WTC11 (cell line): Measurements from ENCODE around the gene STRADA. TPM values are rescaled to one million over a fixed set of nuclear protein-coding genes. Genes with fewer than 3 reads are reported as not detected.

ENCODE experiments used
- ATAC-seq: fragments of 200-7000 bp; cut with Tn5 transposase; 2 replicates; pipeline ENCODE4 v1.10.0; 2021; ENCODE audit warnings: mild to moderate bottlenecking, moderate library complexity
- CTCF ChIA-PET: fragments of 300-600 bp; sonication (Branson Sonifier 250); formaldehyde crosslinking; loops from one replicate; lab custom pipeline; 2021; ENCODE audit warnings: antibody characterized with exemption; lab: Charles Lee
- POLR2A ChIA-PET: fragments of 350-600 bp; sonication (Branson Sonifier 250); formaldehyde crosslinking; loops from one replicate; lab custom pipeline; 2021; ENCODE audit warnings: antibody characterized with exemption; lab: Charles Lee
- DNase-seq: peaks from one replicate; pipeline ENCODE4 v3.0.0; 2021; ENCODE audit warnings: low spot score
- H3K27ac Mint-ChIP-seq: 2 replicates; pipeline ENCODE4 v1.8.0; 2021; ENCODE audit warnings: mixed read lengths
- H3K27me3 Mint-ChIP-seq: 2 replicates; pipeline ENCODE4 v1.8.0; 2021; ENCODE audit warnings: low read depth, mild to moderate bottlenecking, moderate library complexity, mixed read lengths
- H3K36me3 Mint-ChIP-seq: 2 replicates; pipeline ENCODE4 v1.8.0; 2021; ENCODE audit warnings: mixed read lengths
- H3K4me1 Mint-ChIP-seq: 2 replicates; pipeline ENCODE4 v1.8.0; 2022; ENCODE audit warnings: mixed read lengths
- H3K4me3 Mint-ChIP-seq: 2 replicates; pipeline ENCODE4 v1.8.0; 2021; ENCODE audit warnings: mild to moderate bottlenecking, moderate library complexity, mixed read lengths
- H3K9me3 Mint-ChIP-seq: 2 replicates; pipeline ENCODE4 v1.8.0; 2021; ENCODE audit warnings: mixed read lengths
- CBFB ChIP-seq: sonication (generic); formaldehyde crosslinking; IDR thresholded peaks from 2 replicates; pipeline ENCODE4 v1.8.1; 2022; ENCODE audit warnings: mild to moderate bottlenecking, low read depth, missing genetic modification reagents
- ELF4 ChIP-seq: sonication (generic); formaldehyde crosslinking; IDR thresholded peaks from 2 replicates; pipeline ENCODE4 v1.8.1; 2022; ENCODE audit warnings: low read depth, mild to moderate bottlenecking, moderate library complexity, missing genetic modification reagents
- EMX1 ChIP-seq: fragments of 250-450 bp; sonication (Bioruptor Pico); IDR thresholded peaks from 2 replicates; pipeline ENCODE4 v1.8.0; 2021; ENCODE audit warnings: mild to moderate bottlenecking
- ESRRA ChIP-seq: sonication (generic); formaldehyde crosslinking; IDR thresholded peaks from 2 replicates; pipeline ENCODE4 v1.8.1; 2022; ENCODE audit warnings: mild to moderate bottlenecking, missing genetic modification reagents, borderline replicate concordance
- FOXK1 ChIP-seq: sonication (generic); formaldehyde crosslinking; IDR thresholded peaks from 2 replicates; pipeline ENCODE4 v1.8.0; 2022; ENCODE audit warnings: mild to moderate bottlenecking, moderate library complexity, missing genetic modification reagents
- GRHL2 ChIP-seq: fragments of 250-450 bp; sonication (Bioruptor Pico); IDR thresholded peaks from 2 replicates; pipeline ENCODE4 v1.8.0; 2022; ENCODE audit warnings: mild to moderate bottlenecking, moderate library complexity; ENCODE audit not compliant: insufficient replicate concordance, severe bottlenecking
- JAZF1 ChIP-seq: fragments of 250-450 bp; sonication (Bioruptor Pico); IDR thresholded peaks from 2 replicates; pipeline ENCODE4 v1.9.0; 2021; ENCODE audit warnings: moderate library complexity, mild to moderate bottlenecking, inconsistent platforms
- SOX15 ChIP-seq: fragments of 250-450 bp; sonication (Bioruptor Pico); IDR thresholded peaks from 2 replicates; pipeline ENCODE4 v1.9.0; 2021; ENCODE audit warnings: mild to moderate bottlenecking
- ZNF232 ChIP-seq: sonication (generic); formaldehyde crosslinking; IDR thresholded peaks from 2 replicates; pipeline ENCODE4 v1.8.0; 2022; ENCODE audit warnings: mild to moderate bottlenecking, missing genetic modification reagents
- ZNF263 ChIP-seq: sonication (generic); formaldehyde crosslinking; IDR thresholded peaks from 2 replicates; pipeline ENCODE4 v1.8.1; 2022; ENCODE audit warnings: low read depth, mild to moderate bottlenecking, moderate library complexity, missing genetic modification reagents
- ZNF423 ChIP-seq: fragments of 250-450 bp; sonication (Bioruptor Pico); IDR thresholded peaks from 2 replicates; pipeline ENCODE4 v2.1.2; 2022; ENCODE audit warnings: mild to moderate bottlenecking, moderate library complexity
- total RNA-seq: library from RNA; stranded (reverse); gene quantifications from 3 replicates; pipeline ENCODE4 v1.2.3, GENCODE V29; 2021
- TF ChIP-seq, protein P1 (sequence below): sonication (generic); formaldehyde crosslinking; IDR thresholded peaks from 2 replicates; pipeline ENCODE4 v1.8.1; 2023; ENCODE audit warnings: mild to moderate bottlenecking, moderate library complexity, missing genetic modification reagents
- TF ChIP-seq, protein P2 (sequence below): fragments of 250-450 bp; sonication (Bioruptor Pico); conservative IDR thresholded peaks from 2 replicates; pipeline ENCODE4 v1.9.0; 2021; ENCODE audit warnings: mild to moderate bottlenecking
- TF ChIP-seq, protein P3 (sequence below): sonication (generic); formaldehyde crosslinking; IDR thresholded peaks from 2 replicates; pipeline ENCODE4 v1.8.1; 2023; ENCODE audit warnings: mild to moderate bottlenecking, missing genetic modification reagents, moderate library complexity
- TF ChIP-seq, protein P4 (sequence below): fragments of 250-450 bp; sonication (Bioruptor Pico); IDR thresholded peaks from 2 replicates; pipeline ENCODE4 v1.9.0; 2021; ENCODE audit warnings: mild to moderate bottlenecking
- TF ChIP-seq, protein P5 (sequence below): fragments of 250-450 bp; sonication (Bioruptor Pico); IDR thresholded peaks from 2 replicates; pipeline ENCODE4 v2.1.2; 2022; ENCODE audit warnings: mild to moderate bottlenecking, moderate library complexity
- TF ChIP-seq, protein P6 (sequence below): sonication (generic); formaldehyde crosslinking; IDR thresholded peaks from 2 replicates; pipeline ENCODE4 v1.8.0; 2022; ENCODE audit warnings: mild to moderate bottlenecking, missing genetic modification reagents
- TF ChIP-seq, protein P7 (sequence below): sonication (generic); formaldehyde crosslinking; IDR thresholded peaks from 2 replicates; pipeline ENCODE4 v1.8.0; 2023; ENCODE audit warnings: missing genetic modification reagents, mild to moderate bottlenecking, borderline replicate concordance

The STRADA gene
- total RNA-seq, 1 experiment from 2014 or later, result 36.6 TPM

DNA sequence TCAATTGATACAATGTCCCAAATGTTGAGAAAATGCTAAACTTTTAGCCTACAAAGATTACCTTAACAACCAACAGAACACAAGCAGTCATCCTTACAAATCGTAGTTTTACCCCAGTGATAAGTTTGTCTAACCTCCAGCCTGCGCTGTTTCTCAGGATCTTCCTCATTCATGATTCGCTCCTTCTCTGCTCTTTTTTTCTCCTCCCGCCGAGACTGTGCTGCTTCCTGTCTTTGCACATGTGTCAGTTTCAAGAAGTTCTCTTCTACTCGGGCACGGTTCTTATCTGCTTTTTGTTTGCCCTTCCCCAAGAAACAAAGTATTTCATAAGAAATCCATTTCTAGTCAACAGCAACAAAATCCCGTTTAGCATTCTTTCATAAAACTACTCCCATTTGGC lies 10.2 kb upstream of the STRADA start:
- Mint-ChIP-seq H3K27ac (peak overlapping the region; percentile 57), H3K4me3 (no peak overlapping the region), H3K4me1 (no peaks in the 10 kb centered on the region)
- DNase-seq (no peak), ATAC-seq (no peak)
- POLR2A ChIA-PET, result no interaction called here
- TF ChIP-seq, protein P1, sequence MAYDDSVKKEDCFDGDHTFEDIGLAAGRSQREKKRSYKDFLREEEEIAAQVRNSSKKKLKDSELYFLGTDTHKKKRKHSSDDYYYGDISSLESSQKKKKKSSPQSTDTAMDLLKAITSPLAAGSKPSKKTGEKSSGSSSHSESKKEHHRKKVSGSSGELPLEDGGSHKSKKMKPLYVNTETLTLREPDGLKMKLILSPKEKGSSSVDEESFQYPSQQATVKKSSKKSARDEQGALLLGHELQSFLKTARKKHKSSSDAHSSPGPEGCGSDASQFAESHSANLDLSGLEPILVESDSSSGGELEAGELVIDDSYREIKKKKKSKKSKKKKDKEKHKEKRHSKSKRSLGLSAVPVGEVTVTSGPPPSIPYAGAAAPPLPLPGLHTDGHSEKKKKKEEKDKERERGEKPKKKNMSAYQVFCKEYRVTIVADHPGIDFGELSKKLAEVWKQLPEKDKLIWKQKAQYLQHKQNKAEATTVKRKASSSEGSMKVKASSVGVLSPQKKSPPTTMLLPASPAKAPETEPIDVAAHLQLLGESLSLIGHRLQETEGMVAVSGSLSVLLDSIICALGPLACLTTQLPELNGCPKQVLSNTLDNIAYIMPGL (CRISPR knock-in tag), result no peak
- TF ChIP-seq, protein P2, sequence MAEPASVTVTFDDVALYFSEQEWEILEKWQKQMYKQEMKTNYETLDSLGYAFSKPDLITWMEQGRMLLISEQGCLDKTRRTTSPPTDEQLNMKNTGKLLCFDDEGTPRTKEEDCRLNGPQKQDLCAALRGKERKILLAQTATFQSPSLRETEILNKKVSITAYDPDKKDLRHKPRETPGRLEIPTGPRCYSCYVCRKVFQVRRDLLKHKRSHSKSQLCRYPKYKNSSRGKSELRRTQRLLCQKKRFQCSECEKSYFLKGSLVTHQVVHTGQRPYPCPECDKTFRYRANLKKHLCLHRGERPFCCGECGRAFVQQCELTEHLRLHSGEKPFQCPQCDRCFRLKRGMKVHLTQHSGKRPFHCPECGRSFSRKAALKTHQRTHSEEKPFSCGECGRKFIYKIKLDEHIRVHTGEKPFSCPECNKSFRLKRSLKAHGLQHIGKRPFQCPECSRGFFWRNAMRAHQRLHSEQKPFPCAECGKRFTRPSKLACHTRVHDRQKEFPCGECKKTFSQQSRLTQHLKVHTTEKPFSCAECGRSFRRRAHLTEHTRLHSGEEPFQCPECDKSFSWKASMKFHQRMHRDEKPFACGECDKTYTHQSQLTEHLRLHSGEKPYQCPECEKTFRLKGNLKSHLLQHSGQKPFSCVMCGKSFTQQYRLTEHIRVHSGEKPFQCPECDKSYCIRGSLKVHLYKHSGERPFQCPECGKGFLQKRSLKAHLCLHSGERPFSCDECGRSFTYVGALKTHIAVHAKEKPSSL (CRISPR knock-in tag), result no peak
- TF ChIP-seq, protein P3, sequence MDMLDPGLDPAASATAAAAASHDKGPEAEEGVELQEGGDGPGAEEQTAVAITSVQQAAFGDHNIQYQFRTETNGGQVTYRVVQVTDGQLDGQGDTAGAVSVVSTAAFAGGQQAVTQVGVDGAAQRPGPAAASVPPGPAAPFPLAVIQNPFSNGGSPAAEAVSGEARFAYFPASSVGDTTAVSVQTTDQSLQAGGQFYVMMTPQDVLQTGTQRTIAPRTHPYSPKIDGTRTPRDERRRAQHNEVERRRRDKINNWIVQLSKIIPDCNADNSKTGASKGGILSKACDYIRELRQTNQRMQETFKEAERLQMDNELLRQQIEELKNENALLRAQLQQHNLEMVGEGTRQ (CRISPR knock-in tag), result no peak
- no peak for TF ChIP-seq ELF4 (CRISPR knock-in tag)
- no peak for TF ChIP-seq ESRRA (CRISPR knock-in tag)
- no peak for TF ChIP-seq GRHL2 (CRISPR knock-in tag)
- TF ChIP-seq CBFB (CRISPR knock-in tag), result no peak
- TF ChIP-seq, protein P4, sequence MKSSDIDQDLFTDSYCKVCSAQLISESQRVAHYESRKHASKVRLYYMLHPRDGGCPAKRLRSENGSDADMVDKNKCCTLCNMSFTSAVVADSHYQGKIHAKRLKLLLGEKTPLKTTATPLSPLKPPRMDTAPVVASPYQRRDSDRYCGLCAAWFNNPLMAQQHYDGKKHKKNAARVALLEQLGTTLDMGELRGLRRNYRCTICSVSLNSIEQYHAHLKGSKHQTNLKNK, result no peak
- TF ChIP-seq, protein P5, sequence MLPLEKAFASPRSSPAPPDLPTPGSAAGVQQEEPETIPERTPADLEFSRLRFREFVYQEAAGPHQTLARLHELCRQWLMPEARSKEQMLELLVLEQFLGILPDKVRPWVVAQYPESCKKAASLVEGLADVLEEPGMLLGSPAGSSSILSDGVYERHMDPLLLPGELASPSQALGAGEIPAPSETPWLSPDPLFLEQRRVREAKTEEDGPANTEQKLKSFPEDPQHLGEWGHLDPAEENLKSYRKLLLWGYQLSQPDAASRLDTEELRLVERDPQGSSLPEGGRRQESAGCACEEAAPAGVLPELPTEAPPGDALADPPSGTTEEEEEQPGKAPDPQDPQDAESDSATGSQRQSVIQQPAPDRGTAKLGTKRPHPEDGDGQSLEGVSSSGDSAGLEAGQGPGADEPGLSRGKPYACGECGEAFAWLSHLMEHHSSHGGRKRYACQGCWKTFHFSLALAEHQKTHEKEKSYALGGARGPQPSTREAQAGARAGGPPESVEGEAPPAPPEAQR (CRISPR knock-in tag), result no peak
- TF ChIP-seq EMX1 (CRISPR knock-in tag), result no peak
- no peak for TF ChIP-seq ZNF423
- TF ChIP-seq, all 79 proteins: peak for 0
- Mint-ChIP-seq H3K36me3 (peaks cover 53% of the 10 kb centered on the region), H3K27me3 (no peaks in the 10 kb centered on the region), H3K9me3 (no peaks in the 10 kb centered on the region)
- CTCF ChIA-PET, result interaction anchor here (0.7 kb wide), 1 partner anchor 139 kb away, joined by 3 read pairs; no protein-coding TSS in a partner anchor

DNA sequence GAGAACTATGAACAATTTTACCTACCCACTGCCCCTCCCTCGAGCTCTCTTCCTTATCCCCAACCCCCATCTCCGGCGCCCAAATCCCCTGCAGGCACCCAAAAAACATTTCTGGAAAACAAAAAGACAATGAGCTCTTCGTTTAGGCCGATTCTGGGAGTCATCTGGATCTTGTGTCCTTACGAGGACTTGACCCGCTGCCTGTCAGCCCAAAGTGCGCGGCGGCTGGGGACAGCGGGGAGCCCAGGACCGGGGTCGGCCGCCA lies 524 bp downstream of the STRADA start:
- no peaks in the 10 kb centered on the region for H3K9me3 Mint-ChIP-seq
- no peak for ATAC-seq

More for the DNA sequence above, 524 bp downstream of the STRADA start:
- no peak for DNase-seq
- Mint-ChIP-seq H3K4me1 (peaks cover 8% of the 10 kb centered on the region), H3K27ac (peak overlapping the region; percentile 89), H3K4me3 (peak overlapping the region; percentile 97), H3K27me3 (no peaks in the 10 kb centered on the region), H3K36me3 (peaks cover 7% of the 10 kb centered on the region)
- CTCF ChIA-PET, result interaction anchor here (1.0 to 1.2 kb wide), 2 partner anchors 32 to 40 kb away, joined by 3 to 4 read pairs; partner anchors contain the start of gene CCDC47
- POLR2A ChIA-PET, result interaction anchor here (1.0 kb wide), 1 partner anchor 29 kb away, joined by 3 read pairs; no protein-coding TSS in a partner anchor
- no peak for TF ChIP-seq FOXK1 (CRISPR knock-in tag)
- no peak for TF ChIP-seq ZNF232 (CRISPR knock-in tag)
- TF ChIP-seq JAZF1 (CRISPR knock-in tag), result no peak
- TF ChIP-seq, protein P6, sequence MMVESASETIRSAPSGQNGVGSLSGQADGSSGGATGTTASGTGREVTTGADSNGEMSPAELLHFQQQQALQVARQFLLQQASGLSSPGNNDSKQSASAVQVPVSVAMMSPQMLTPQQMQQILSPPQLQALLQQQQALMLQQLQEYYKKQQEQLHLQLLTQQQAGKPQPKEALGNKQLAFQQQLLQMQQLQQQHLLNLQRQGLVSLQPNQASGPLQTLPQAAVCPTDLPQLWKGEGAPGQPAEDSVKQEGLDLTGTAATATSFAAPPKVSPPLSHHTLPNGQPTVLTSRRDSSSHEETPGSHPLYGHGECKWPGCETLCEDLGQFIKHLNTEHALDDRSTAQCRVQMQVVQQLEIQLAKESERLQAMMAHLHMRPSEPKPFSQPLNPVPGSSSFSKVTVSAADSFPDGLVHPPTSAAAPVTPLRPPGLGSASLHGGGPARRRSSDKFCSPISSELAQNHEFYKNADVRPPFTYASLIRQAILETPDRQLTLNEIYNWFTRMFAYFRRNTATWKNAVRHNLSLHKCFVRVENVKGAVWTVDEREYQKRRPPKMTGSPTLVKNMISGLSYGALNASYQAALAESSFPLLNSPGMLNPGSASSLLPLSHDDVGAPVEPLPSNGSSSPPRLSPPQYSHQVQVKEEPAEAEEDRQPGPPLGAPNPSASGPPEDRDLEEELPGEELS (CRISPR knock-in tag), result no peak
- TF ChIP-seq EMX1 (CRISPR knock-in tag), result no peak
- no peak for TF ChIP-seq SOX15 (CRISPR knock-in tag)
- no peak for TF ChIP-seq GRHL2 (CRISPR knock-in tag)
- TF ChIP-seq ZNF263 (CRISPR knock-in tag), result no peak
- TF ChIP-seq, protein P7, sequence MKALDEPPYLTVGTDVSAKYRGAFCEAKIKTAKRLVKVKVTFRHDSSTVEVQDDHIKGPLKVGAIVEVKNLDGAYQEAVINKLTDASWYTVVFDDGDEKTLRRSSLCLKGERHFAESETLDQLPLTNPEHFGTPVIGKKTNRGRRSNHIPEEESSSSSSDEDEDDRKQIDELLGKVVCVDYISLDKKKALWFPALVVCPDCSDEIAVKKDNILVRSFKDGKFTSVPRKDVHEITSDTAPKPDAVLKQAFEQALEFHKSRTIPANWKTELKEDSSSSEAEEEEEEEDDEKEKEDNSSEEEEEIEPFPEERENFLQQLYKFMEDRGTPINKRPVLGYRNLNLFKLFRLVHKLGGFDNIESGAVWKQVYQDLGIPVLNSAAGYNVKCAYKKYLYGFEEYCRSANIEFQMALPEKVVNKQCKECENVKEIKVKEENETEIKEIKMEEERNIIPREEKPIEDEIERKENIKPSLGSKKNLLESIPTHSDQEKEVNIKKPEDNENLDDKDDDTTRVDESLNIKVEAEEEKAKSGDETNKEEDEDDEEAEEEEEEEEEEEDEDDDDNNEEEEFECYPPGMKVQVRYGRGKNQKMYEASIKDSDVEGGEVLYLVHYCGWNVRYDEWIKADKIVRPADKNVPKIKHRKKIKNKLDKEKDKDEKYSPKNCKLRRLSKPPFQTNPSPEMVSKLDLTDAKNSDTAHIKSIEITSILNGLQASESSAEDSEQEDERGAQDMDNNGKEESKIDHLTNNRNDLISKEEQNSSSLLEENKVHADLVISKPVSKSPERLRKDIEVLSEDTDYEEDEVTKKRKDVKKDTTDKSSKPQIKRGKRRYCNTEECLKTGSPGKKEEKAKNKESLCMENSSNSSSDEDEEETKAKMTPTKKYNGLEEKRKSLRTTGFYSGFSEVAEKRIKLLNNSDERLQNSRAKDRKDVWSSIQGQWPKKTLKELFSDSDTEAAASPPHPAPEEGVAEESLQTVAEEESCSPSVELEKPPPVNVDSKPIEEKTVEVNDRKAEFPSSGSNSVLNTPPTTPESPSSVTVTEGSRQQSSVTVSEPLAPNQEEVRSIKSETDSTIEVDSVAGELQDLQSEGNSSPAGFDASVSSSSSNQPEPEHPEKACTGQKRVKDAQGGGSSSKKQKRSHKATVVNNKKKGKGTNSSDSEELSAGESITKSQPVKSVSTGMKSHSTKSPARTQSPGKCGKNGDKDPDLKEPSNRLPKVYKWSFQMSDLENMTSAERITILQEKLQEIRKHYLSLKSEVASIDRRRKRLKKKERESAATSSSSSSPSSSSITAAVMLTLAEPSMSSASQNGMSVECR (CRISPR knock-in tag), result no peak
